PFSK-1 (cell line): ENCODE data around the gene LEO1.

Source experiments
- POLR2AphosphoS5 ChIP-seq: IDR thresholded peaks from 2 replicates; pipeline ENCODE4 v1.6.1; 2012; ENCODE audit warnings: low read depth, mild to moderate bottlenecking, control low read depth, low read length, moderate library complexity
- TAF1 ChIP-seq: IDR thresholded peaks from 2 replicates; pipeline ENCODE4 v1.6.1; 2012; ENCODE audit warnings: low read length, control low read depth, borderline replicate concordance; ENCODE audit not compliant: insufficient read depth
- TF ChIP-seq, protein P1 (sequence below), 2 experiments: IDR thresholded peaks; 2 replicates each; pipeline versions ENCODE4 v1.6.1 to v1.8.0; 2011 to 2012; ENCODE audit warnings: low read depth in 2 of 2, low read length in 2 of 2, control low read depth in 1 of 2, inconsistent platforms in 1 of 2, mild to moderate bottlenecking in 1 of 2, moderate library complexity in 1 of 2; ENCODE audit not compliant: insufficient read depth in 1 of 2

DNA sequence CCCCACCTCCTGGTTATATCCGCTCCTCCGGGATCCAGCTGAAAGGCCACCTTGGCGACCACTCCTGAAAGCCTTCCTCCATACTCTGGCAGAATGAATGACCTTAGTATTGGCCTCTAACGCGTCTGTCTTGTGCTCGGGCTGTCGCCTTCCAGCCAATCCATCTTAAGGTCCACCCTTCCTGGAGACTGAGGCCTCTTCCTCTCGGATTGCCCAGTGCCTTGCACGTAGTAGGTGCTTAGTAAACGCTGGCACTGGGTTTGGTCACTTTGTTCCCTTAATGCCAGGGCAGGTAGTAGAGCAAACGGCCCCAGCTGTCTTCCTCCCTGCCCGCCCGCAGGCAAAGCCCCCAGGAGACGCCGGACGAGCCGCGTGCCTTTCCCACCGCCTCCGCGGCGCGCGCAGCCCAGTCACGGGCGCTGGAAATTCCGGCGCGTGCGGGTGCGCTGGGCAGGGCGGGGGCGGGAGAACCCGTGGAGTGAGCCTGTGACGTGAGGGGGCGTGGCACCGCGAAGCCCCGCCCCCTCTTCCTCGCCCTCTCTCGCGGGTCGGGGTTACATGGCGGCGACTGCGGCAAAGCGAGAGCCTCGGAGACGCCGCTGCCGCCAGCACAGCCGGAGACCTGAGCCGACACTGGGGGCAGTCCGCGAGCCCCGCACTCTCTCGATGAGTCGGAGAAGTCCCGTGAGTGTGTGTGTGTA lies 47.3 kb upstream of the LEO1 start, which contains the start of gene MAPK6:
- peak; percentile 88 for TF ChIP-seq POLR2AphosphoS5
- TF ChIP-seq TAF1: peak; percentile 96
- TF ChIP-seq, protein P1, sequence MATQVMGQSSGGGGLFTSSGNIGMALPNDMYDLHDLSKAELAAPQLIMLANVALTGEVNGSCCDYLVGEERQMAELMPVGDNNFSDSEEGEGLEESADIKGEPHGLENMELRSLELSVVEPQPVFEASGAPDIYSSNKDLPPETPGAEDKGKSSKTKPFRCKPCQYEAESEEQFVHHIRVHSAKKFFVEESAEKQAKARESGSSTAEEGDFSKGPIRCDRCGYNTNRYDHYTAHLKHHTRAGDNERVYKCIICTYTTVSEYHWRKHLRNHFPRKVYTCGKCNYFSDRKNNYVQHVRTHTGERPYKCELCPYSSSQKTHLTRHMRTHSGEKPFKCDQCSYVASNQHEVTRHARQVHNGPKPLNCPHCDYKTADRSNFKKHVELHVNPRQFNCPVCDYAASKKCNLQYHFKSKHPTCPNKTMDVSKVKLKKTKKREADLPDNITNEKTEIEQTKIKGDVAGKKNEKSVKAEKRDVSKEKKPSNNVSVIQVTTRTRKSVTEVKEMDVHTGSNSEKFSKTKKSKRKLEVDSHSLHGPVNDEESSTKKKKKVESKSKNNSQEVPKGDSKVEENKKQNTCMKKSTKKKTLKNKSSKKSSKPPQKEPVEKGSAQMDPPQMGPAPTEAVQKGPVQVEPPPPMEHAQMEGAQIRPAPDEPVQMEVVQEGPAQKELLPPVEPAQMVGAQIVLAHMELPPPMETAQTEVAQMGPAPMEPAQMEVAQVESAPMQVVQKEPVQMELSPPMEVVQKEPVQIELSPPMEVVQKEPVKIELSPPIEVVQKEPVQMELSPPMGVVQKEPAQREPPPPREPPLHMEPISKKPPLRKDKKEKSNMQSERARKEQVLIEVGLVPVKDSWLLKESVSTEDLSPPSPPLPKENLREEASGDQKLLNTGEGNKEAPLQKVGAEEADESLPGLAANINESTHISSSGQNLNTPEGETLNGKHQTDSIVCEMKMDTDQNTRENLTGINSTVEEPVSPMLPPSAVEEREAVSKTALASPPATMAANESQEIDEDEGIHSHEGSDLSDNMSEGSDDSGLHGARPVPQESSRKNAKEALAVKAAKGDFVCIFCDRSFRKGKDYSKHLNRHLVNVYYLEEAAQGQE (IDR thresholded peaks at IDR 0.05; ENCODE audit: insufficient read depth in 1 of 2, low read depth in 2 of 2, low read length in 2 of 2): peak in 1 of 2 experiments; percentile 69; a peak in 1 of 4 replicates
